ENCODE data around the gene ASB2. TPM values are rescaled to one million over a fixed set of nuclear protein-coding genes. Genes with fewer than 3 reads are reported as not detected.

Gene ASB2
- total and polyA plus RNA-seq, 2 of the 13 experiments (the other 11 are each of a cell fraction or from before 2014, with no cell fraction given), result 0.82 to 4.1 TPM

- peak; percentile 26; the same call in 1 of the 2 replicates for TF ChIP-seq UBTF (CRISPR knock-in tag; IDR thresholded peaks at IDR 0.05)
- 0 out of 2 replicates have a peak, but pooled peaks have one; percentile 25 for TF ChIP-seq FOXO1 (CRISPR knock-in tag; IDR thresholded peaks at IDR 0.05)
- TF ChIP-seq CREB1 (IDR thresholded peaks at IDR 0.05), result no peak
- no peak for TF ChIP-seq CREB1 (CRISPR knock-in tag; IDR thresholded peaks at IDR 0.05)
- TF ChIP-seq PITX1 (CRISPR knock-in tag; IDR thresholded peaks at IDR 0.05), result peak; percentile 42; the same call in 1 of the 2 replicates
- no peak for TF ChIP-seq TBL1XR1 (IDR thresholded peaks at IDR 0.05; ENCODE audit: borderline replicate concordance, low read length, partially characterized antibody)
- TF ChIP-seq ATRX (CRISPR knock-in tag; IDR thresholded peaks at IDR 0.05; ENCODE audit: borderline replicate concordance), result no peak
- peak; percentile 58; the same call in 1 of the 2 replicates for TF ChIP-seq RAD21 (CRISPR knock-in tag; IDR thresholded peaks at IDR 0.05)
- peak; percentile 23; the same call in 1 of the 2 replicates for TF ChIP-seq ARID4A (CRISPR knock-in tag; IDR thresholded peaks at IDR 0.05; ENCODE audit: borderline replicate concordance)
- TF ChIP-seq PHF5A (CRISPR knock-in tag; IDR thresholded peaks at IDR 0.05; ENCODE audit: low read depth, unreplicated experiment), result peak; percentile 32
- TF ChIP-seq JUND (CRISPR knock-in tag; IDR thresholded peaks at IDR 0.05), result peak; percentile 78
- peak; percentile 95 for TF ChIP-seq ARNTL (CRISPR knock-in tag; IDR thresholded peaks at IDR 0.05)
- TF ChIP-seq ZMAT3 (CRISPR knock-in tag; conservative IDR thresholded peaks at IDR 0.05), result no peak
- TF ChIP-seq ARID5B (CRISPR knock-in tag; IDR thresholded peaks at IDR 0.05), result peak; percentile 63
- peak; percentile 27; the same call in 1 of the 2 replicates for TF ChIP-seq SOX5 (CRISPR knock-in tag; IDR thresholded peaks at IDR 0.05; ENCODE audit: borderline replicate concordance)
- 0 out of 2 replicates have a peak, but pooled peaks have one; percentile 25 for TF ChIP-seq ZNF644 (CRISPR knock-in tag; IDR thresholded peaks at IDR 0.05; ENCODE audit: low read depth)
- TF ChIP-seq XRCC5 (optimal IDR thresholded peaks at IDR 0.05; ENCODE audit: low read length), result peak; percentile 80
- TF ChIP-seq MLLT10 (CRISPR knock-in tag; IDR thresholded peaks at IDR 0.05), result no peak
- TF ChIP-seq ELF3 (CRISPR knock-in tag; IDR thresholded peaks at IDR 0.05), result no peak
- no peak for TF ChIP-seq LCORL (IDR thresholded peaks at IDR 0.05)
- TF ChIP-seq LCORL (CRISPR knock-in tag; IDR thresholded peaks at IDR 0.05), result peak; percentile 80
- TF ChIP-seq HNRNPK (IDR thresholded peaks at IDR 0.05; ENCODE audit: low read depth, low read length, poor library complexity, severe bottlenecking), result no peak
These were observed 8.6 kb upstream of the ASB2 start (continued) for GRCh38 chr14:93984987-93985410.
